ENCODE results near the gene TCAP. TPM values are rescaled to one million over a fixed set of nuclear protein-coding genes. Genes with fewer than 3 reads are reported as not detected.

The TCAP gene
- total RNA-seq, 1 experiment from 2014 or later, result 2.1 TPM

GRCh38 chr17:39660011-39660360 lies 5.2 kb upstream of the TCAP start:
- no peak overlapping the region for H3K4ac ChIP-seq (ENCODE audit: low read depth, low read length)
- Mint-ChIP-seq H3K27me3 (ENCODE audit: low read depth) (peaks cover 7% of the 10 kb centered on the region), H3K27ac (no peak overlapping the region), H3K4me1 (peaks cover 11 to 44% of the 10 kb centered on the region in 2 experiments), H3K36me3 (ENCODE audit: insufficient read depth in 1 of 3, low read depth in 3 of 3) (peaks cover 6 to 32% (median 11%) of the 10 kb centered on the region in 3 experiments; a peak in 6 of 7 replicates), H3K9me3 (no peaks in the 10 kb centered on the region), H3K4me3 (no peak overlapping the region)
- H4K8ac ChIP-seq (replicated peaks; ENCODE audit: insufficient read length, low read depth, low read length), result no peak overlapping the region
- H3K4me2 ChIP-seq (ENCODE audit: insufficient read depth, insufficient read length, low read length), result no peak overlapping the region
- no peak overlapping the region for H3K27ac ChIP-seq (ENCODE audit: insufficient read length, low read depth, low read length)
- no peak for DNase-seq
- no peak overlapping the region for H3K23ac ChIP-seq (ENCODE audit: insufficient read length, low read depth, low read length)
- no peak overlapping the region for H2AK5ac ChIP-seq (ENCODE audit: insufficient read length, low read length)
- H2BK12ac ChIP-seq (ENCODE audit: insufficient read length, low read depth, low read length), result no peak overlapping the region
- WGBS (ENCODE audit: extremely low coverage, insufficient read length, low lambda C conversion rate), result no CpG with 5 or more reads among the region's 5 CpGs
- H2AFZ ChIP-seq (ENCODE audit: low read length), result no peak overlapping the region
- H2BK20ac ChIP-seq (ENCODE audit: low read depth, low read length, poor library complexity, severe bottlenecking), result no peak overlapping the region
- H3K9me3 ChIP-seq (ENCODE audit: control insufficient read depth, low read depth, low read length), result no peaks in the 10 kb centered on the region
- no peaks in the 10 kb centered on the region for H3K79me1 ChIP-seq (ENCODE audit: insufficient read depth, low read depth, low read length, poor library complexity, severe bottlenecking)
- no peak overlapping the region for H2BK15ac ChIP-seq (ENCODE audit: low read depth, low read length)
- no peaks in the 10 kb centered on the region for H3K23me2 ChIP-seq (ENCODE audit: insufficient read length, low read depth, low read length, poor library complexity, severe bottlenecking)
- no peak overlapping the region for H2BK120ac ChIP-seq (ENCODE audit: low read depth, low read length, poor library complexity, severe bottlenecking)
- no peaks in the 10 kb centered on the region for H3K79me2 ChIP-seq (ENCODE audit: insufficient read depth, low read length)
- peaks cover 3% of the 10 kb centered on the region; the same call in 1 of the 2 replicates for H3K4me1 ChIP-seq (ENCODE audit: insufficient read depth, low read length)
- no peak overlapping the region for H3K56ac ChIP-seq (ENCODE audit: insufficient read length, low read depth, low read length)
- no peak overlapping the region for H3K9ac ChIP-seq (ENCODE audit: extremely low read depth, insufficient read length, low read length)
- no peak overlapping the region for H2BK5ac ChIP-seq (ENCODE audit: insufficient read length, low read length)
- H3K18ac ChIP-seq (ENCODE audit: insufficient read length, low read depth, low read length), result no peak overlapping the region
- H4K5ac ChIP-seq (ENCODE audit: insufficient read length, low read depth, low read length), result no peak overlapping the region
- H4K91ac ChIP-seq (ENCODE audit: insufficient read length, low read depth, low read length), result no peak overlapping the region
- no peak for TF ChIP-seq CTCF (conservative IDR thresholded peaks at IDR 0.05)
- no peaks in the 10 kb centered on the region for H3K27me3 ChIP-seq (ENCODE audit: insufficient read depth, low read length)
- H3T11ph ChIP-seq (ENCODE audit: low read length), result no peak overlapping the region
- no peak overlapping the region for H3K14ac ChIP-seq (ENCODE audit: insufficient read depth, low read length)
- H4K20me1 ChIP-seq (ENCODE audit: control insufficient read depth, insufficient read depth, insufficient read length), result no peaks in the 10 kb centered on the region
